Measurements from ENCODE around the gene SHCBP1L. TPM values are rescaled to one million over a fixed set of nuclear protein-coding genes. Genes with fewer than 3 reads are reported as not detected.

Gene SHCBP1L
- total RNA-seq, 1 donor from 2014 or later = not detected

DNA sequence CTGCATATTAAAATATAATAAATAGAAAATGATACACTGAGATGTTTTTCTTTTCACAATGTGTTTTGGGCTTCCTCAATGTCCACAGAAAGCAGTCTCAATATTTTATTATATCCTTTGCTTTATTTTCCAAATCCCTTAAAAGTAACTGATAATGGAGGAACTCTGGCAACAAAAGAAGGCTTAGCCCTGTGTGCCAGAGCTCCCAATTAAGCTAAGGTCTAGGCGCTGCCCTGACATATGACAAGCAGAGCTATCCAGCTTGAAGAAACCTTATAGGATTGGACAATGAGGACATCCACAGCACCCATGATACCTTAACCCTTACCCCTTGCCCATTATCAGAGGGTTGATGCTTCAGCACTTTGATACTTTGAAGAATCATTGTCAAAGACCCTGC lies 12.9 kb upstream of the SHCBP1L start:
- peaks cover 16% of the 10 kb centered on the region for H3K4me1 Mint-ChIP-seq (ENCODE audit: low read depth)
- TF ChIP-seq, protein P1, sequence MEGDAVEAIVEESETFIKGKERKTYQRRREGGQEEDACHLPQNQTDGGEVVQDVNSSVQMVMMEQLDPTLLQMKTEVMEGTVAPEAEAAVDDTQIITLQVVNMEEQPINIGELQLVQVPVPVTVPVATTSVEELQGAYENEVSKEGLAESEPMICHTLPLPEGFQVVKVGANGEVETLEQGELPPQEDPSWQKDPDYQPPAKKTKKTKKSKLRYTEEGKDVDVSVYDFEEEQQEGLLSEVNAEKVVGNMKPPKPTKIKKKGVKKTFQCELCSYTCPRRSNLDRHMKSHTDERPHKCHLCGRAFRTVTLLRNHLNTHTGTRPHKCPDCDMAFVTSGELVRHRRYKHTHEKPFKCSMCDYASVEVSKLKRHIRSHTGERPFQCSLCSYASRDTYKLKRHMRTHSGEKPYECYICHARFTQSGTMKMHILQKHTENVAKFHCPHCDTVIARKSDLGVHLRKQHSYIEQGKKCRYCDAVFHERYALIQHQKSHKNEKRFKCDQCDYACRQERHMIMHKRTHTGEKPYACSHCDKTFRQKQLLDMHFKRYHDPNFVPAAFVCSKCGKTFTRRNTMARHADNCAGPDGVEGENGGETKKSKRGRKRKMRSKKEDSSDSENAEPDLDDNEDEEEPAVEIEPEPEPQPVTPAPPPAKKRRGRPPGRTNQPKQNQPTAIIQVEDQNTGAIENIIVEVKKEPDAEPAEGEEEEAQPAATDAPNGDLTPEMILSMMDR (IDR thresholded peaks at IDR 0.05; ENCODE audit: unreplicated experiment) = no peak
- no peak overlapping the region for H3K4me3 Mint-ChIP-seq (ENCODE audit: low read depth)
- DNase-seq (ENCODE audit: low spot score, unreplicated experiment) = no peak
- H3K27ac Mint-ChIP-seq = no peak overlapping the region
- no peaks in the 10 kb centered on the region for H3K9me3 Mint-ChIP-seq (ENCODE audit: low read depth)
- no peaks in the 10 kb centered on the region for H3K36me3 Mint-ChIP-seq (ENCODE audit: insufficient read depth)
- no peaks in the 10 kb centered on the region for H3K27me3 Mint-ChIP-seq

DNA sequence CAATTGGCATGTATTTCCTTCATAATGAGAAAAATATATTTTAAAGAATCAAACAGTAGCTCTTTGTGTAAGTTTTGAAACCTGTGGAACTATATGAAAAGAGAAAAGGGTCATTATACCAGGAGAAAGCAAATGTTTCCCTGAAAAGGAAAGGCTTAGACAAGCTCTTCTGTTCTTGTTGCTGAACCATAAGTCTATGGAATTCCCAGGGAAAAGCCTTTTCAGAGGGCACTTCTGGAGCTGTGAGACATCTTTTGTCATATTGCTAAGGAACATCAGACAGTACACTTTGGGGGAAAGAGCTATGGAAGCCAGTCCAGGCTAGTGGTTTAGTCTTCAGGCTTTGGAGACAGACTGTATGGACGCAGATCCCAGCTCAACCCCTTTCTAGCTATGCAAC lies 12.1 kb upstream of the SHCBP1L start:
- Mint-ChIP-seq H3K4me1 (ENCODE audit: low read depth) (peaks cover 16% of the 10 kb centered on the region), H3K36me3 (ENCODE audit: insufficient read depth) (no peaks in the 10 kb centered on the region), H3K9me3 (ENCODE audit: low read depth) (no peaks in the 10 kb centered on the region), H3K27me3 (no peaks in the 10 kb centered on the region), H3K27ac (no peak overlapping the region), H3K4me3 (ENCODE audit: low read depth) (no peak overlapping the region)
- TF ChIP-seq, protein P1 (IDR thresholded peaks at IDR 0.05; ENCODE audit: unreplicated experiment) = no peak
- no peak for DNase-seq (ENCODE audit: low spot score, unreplicated experiment)

DNA sequence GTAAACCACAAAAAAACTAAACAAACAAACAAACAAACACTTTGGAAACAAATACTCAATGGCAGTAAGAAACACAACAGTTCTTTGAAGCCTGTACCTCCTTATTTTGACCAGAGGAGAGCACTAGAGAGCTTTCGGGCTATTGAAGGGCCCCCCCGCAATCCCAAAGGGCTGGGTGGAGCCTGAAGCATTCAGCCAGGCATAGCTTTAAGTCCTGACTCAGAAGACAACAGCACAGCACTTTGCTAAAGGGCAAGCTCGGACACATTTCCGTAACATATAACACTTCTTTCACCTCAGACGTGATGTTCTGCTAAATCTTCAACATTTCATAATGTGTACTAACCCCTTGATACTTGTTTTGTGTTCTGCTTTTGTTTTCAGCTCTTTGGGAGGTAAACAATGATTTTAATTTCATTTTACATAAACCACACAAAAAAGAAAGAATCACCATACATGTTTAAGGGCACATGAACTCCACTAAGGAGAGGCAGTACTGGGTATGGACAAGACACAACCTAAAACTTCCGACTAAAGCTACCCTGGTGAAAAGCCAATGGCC lies 9.7 kb upstream of the SHCBP1L start:
- Mint-ChIP-seq H3K4me3 (ENCODE audit: low read depth) (no peak overlapping the region), H3K4me1 (ENCODE audit: low read depth) (peaks cover 5% of the 10 kb centered on the region), H3K9me3 (ENCODE audit: low read depth) (no peaks in the 10 kb centered on the region), H3K36me3 (ENCODE audit: insufficient read depth) (no peaks in the 10 kb centered on the region), H3K27me3 (no peaks in the 10 kb centered on the region), H3K27ac (no peak overlapping the region)
- DNase-seq (ENCODE audit: low spot score, unreplicated experiment) = peak; percentile 24
- TF ChIP-seq, protein P1 (IDR thresholded peaks at IDR 0.05; ENCODE audit: unreplicated experiment) = peak; percentile 84

DNA sequence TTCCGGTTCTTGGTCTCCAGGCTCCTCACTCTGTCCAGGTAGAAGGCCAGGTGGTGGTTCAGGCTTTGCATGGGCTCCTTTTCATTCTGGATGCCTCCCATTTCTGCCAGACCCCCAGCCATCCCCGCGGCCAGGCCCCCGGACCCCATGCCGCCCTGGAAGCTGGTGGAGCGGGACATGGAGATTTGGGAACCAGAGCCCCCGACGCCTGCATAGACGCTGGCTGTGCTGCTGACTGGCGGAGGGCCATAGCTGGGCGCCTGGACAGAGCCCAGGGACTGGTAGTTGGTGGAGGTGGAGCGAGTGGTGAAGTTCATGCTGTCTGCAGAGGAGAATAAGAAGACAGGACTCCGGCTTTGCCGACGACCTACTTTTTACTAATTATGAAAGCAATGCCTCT lies 7.1 kb upstream of the SHCBP1L start:
- peaks cover 5% of the 10 kb centered on the region for H3K4me1 Mint-ChIP-seq (ENCODE audit: low read depth)
- no peak overlapping the region for H3K27ac Mint-ChIP-seq
- H3K27me3 Mint-ChIP-seq = no peaks in the 10 kb centered on the region
- no peaks in the 10 kb centered on the region for H3K9me3 Mint-ChIP-seq (ENCODE audit: low read depth)
- TF ChIP-seq, protein P1 (IDR thresholded peaks at IDR 0.05; ENCODE audit: unreplicated experiment) = no peak
- H3K36me3 Mint-ChIP-seq (ENCODE audit: insufficient read depth) = no peaks in the 10 kb centered on the region
- no peak for DNase-seq (ENCODE audit: low spot score, unreplicated experiment)
- no peak overlapping the region for H3K4me3 Mint-ChIP-seq (ENCODE audit: low read depth)

DNA sequence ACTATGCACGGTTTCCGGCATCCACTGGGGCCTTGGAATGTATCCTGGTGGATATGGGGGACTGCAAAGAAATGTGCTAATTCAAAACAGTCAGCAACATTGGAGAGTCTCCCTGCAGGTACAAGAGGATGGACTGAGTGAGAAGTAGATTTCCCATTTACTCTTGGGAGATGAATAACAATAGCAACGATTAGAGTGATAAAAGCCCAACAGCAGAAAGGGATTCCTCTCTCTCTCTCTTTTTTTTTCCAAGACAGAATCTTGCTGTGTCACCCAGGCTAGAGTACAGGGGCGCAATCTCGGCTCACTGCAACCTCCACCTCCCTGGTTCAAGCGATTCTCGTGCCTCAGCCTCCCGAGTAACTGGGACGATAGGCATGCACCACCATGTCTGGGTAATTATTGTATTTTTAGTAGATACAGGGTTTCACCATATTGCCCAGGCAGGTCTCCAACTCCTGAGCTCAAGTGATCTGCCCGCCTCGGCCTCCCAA lies 5.0 kb upstream of the SHCBP1L start:
- Mint-ChIP-seq H3K4me3 (ENCODE audit: low read depth) (no peak overlapping the region), H3K36me3 (ENCODE audit: insufficient read depth) (no peaks in the 10 kb centered on the region), H3K27me3 (no peaks in the 10 kb centered on the region), H3K9me3 (ENCODE audit: low read depth) (no peaks in the 10 kb centered on the region), H3K4me1 (ENCODE audit: low read depth) (peaks cover 5% of the 10 kb centered on the region), H3K27ac (no peak overlapping the region)
- no peak for DNase-seq (ENCODE audit: low spot score, unreplicated experiment)
- TF ChIP-seq, protein P1 (IDR thresholded peaks at IDR 0.05; ENCODE audit: unreplicated experiment) = no peak
